BLaER1 treated with 17β-estradiol and CSF1 and Interleukin-3, amounts not matched to agents 10 nM and 100 nM (cell line): ENCODE data around the gene ZNF217.
"Not testable (repeated sequence)": the region's sequence is repeated elsewhere in the genome, so short reads cannot be mapped to it uniquely, and the experiment has no call there.

Experiments used
- H3K27ac ChIP-seq, 11 experiments: shearing (Covaris generic); formaldehyde crosslinking; 2 replicates each; pipeline ENCODE4 v1.8.1; 2022
- H3K27me3 ChIP-seq, 11 experiments: shearing (Covaris generic); formaldehyde crosslinking; 2 replicates each; pipeline ENCODE4 v1.8.1; 2022
- H3K36me3 ChIP-seq, 11 experiments: shearing (Covaris generic); formaldehyde crosslinking; 2 replicates each; pipeline ENCODE4 v1.8.1; 2022
- H3K4me1 ChIP-seq, 10 experiments: shearing (Covaris generic); formaldehyde crosslinking; 2 replicates each; pipeline ENCODE4 v1.8.1; 2022
- H3K4me2 ChIP-seq, 11 experiments: shearing (Covaris generic); formaldehyde crosslinking; 2 replicates each; pipeline ENCODE4 v1.8.1; 2022
- H3K4me3 ChIP-seq, 10 experiments: shearing (Covaris generic); formaldehyde crosslinking; 2 replicates each; pipeline ENCODE4 v1.8.1; 2022
- H3K9ac ChIP-seq, 11 experiments: shearing (Covaris generic); formaldehyde crosslinking; 2 replicates each; pipeline ENCODE4 v1.8.1; 2022
- H3K9me3 ChIP-seq, 11 experiments: shearing (Covaris generic); formaldehyde crosslinking; replicated peaks in 1 of 11; 2 replicates each; pipeline ENCODE4 v1.8.1; 2022
- H4K20me1 ChIP-seq, 11 experiments: shearing (Covaris generic); formaldehyde crosslinking; 2 replicates each; pipeline ENCODE4 v1.8.1; 2022
- Cebpa-rat ChIP-seq, 11 experiments: shearing (Covaris generic); IDR thresholded peaks; 2 replicates each; pipeline ENCODE4 v1.8.1; 2022

ZNF217 gene

DNA sequence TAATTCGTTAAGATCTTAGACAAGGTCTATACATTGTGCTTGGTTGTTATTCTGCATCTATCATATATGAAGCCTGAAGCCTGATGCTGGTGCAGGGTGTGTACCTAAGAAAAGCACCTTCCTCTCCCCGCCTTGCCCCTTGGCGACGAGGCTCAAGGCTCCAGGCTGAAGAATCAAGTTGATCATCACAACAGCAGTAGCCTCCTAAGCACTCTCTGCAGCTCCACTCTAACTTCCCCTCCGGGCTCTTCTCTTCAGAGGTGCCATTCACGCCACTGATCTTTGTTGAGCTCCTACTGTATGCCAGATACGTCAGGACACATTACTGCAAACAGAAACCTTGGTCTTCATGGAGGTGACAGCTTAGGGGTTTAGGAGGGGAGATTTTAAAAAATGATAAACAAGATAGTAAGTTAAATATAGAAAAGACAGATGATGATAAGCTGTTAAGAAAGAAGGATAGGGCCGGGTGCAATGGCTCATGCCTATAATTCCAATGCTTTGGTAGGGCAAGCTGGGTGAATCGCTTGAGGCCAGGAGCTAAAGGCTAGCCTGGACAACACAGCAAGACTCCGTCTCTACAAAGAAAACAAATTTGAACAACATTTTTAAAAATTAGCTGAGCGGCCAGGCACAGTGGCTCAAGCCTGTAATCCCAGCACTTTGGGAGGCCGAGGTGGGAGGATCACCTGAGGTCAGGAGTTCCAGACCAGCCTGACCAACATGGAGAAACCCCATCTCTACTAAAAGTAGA is 38.4 kb upstream of the ZNF217 start:
- H4K20me1 ChIP-seq: no peaks in the 10 kb centered on the region
- no peak overlapping the region for H3K4me2 ChIP-seq
- no peaks in the 10 kb centered on the region for H3K36me3 ChIP-seq
- H3K27ac ChIP-seq: no peak overlapping the region; a peak in 1 of 22 replicates
- no peaks in the 10 kb centered on the region for H3K27me3 ChIP-seq
- no peak overlapping the region for H3K9ac ChIP-seq
- peaks cover 5 to 42% (median 28%) of the 10 kb centered on the region in 10 experiments for H3K4me1 ChIP-seq
- no peak overlapping the region for H3K4me3 ChIP-seq
- H3K9me3 ChIP-seq: no peaks in the 10 kb centered on the region
- TF ChIP-seq Cebpa-rat (IDR thresholded peaks at IDR 0.05): no peak

DNA sequence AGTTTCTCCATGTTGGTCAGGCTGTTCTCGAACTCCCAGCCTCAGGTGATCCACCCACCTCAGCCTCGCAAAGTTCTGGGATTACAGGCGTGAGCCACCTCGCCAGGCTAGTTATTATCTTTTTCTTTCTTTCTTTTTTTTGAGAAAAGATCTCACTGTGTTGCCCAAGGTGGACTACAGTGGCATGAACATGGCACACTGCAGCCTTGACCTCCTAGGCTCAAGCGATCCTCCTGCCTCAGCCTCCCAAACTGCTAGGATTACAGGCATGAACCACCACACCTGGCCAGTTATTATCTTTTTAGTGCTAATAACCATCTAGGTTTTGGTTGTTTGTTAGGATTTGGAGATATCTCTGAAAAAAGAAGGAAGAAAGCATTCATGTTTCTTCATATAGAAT is 35.8 kb upstream of the ZNF217 start:
- no peak overlapping the region for H3K9ac ChIP-seq
- no peaks in the 10 kb centered on the region for H3K9me3 ChIP-seq
- H3K4me3 ChIP-seq: no peak overlapping the region
- TF ChIP-seq Cebpa-rat (IDR thresholded peaks at IDR 0.05): no peak
- no peak overlapping the region for H3K4me2 ChIP-seq
- H4K20me1 ChIP-seq: no peaks in the 10 kb centered on the region
- no peaks in the 10 kb centered on the region for H3K36me3 ChIP-seq
- H3K27me3 ChIP-seq: no peaks in the 10 kb centered on the region
- peaks cover 3 to 35% (median 12%) of the 10 kb centered on the region in 10 experiments; a peak in 19 of 20 replicates for H3K4me1 ChIP-seq
- no peak overlapping the region for H3K27ac ChIP-seq

- not testable (repeated sequence) for H3K9me3 ChIP-seq, H3K27ac ChIP-seq, H3K9ac ChIP-seq, H3K4me3 ChIP-seq, H3K27me3 ChIP-seq, H3K4me2 ChIP-seq, H3K36me3 ChIP-seq, H4K20me1 ChIP-seq
- H3K4me1 ChIP-seq: peaks cover 9 to 35% (median 17%) of the 10 kb centered on the region in 10 experiments
These were observed 35.1 kb upstream of the ZNF217 start for GRCh38 chr20:53628758-53629157.

GRCh38 chr20:53628076-53628475 is 34.4 kb upstream of the ZNF217 start:
- H3K4me2 ChIP-seq: no peak overlapping the region
- no peak overlapping the region for H3K4me3 ChIP-seq
- no peak overlapping the region for H3K27ac ChIP-seq
- H3K9me3 ChIP-seq: no peaks in the 10 kb centered on the region
- TF ChIP-seq Cebpa-rat (IDR thresholded peaks at IDR 0.05): no peak
- no peak overlapping the region for H3K9ac ChIP-seq
- no peaks in the 10 kb centered on the region for H3K36me3 ChIP-seq
- no peaks in the 10 kb centered on the region for H3K27me3 ChIP-seq
- peaks cover 15 to 41% (median 24%) of the 10 kb centered on the region in 10 experiments for H3K4me1 ChIP-seq
- no peaks in the 10 kb centered on the region for H4K20me1 ChIP-seq

GRCh38 chr20:53627001-53627400 is 33.4 kb upstream of the ZNF217 start:
- not testable (repeated sequence) for H3K4me3 ChIP-seq, H3K9me3 ChIP-seq, H3K4me2 ChIP-seq, H3K27ac ChIP-seq, H3K9ac ChIP-seq, H4K20me1 ChIP-seq, H3K27me3 ChIP-seq, H3K36me3 ChIP-seq
- H3K4me1 ChIP-seq: peaks cover 26 to 52% (median 35%) of the 10 kb centered on the region in 10 experiments

DNA sequence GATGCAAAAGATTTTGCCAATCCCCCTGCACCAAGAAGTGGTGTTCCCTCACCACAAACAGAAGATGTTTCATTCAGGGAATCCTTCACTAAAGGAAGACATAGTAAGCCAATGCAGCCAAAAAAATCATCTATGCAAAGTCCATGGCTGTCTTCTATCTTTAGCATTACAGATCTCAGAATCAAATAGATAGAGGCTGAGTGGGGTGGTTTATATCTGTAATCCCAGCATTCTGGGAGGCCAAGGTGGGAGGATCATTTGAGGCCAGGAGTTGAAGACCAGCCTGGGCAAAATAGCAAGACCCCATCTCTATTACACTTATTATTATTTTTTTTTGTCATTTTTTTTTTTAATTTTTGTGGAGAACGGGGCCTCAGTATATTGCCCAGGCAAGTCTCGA is 32.9 kb upstream of the ZNF217 start:
- no peak overlapping the region for H3K9ac ChIP-seq
- H3K4me1 ChIP-seq: peaks cover 30 to 56% (median 39%) of the 10 kb centered on the region in 10 experiments
- no peaks in the 10 kb centered on the region for H3K36me3 ChIP-seq
- no peak for TF ChIP-seq Cebpa-rat (IDR thresholded peaks at IDR 0.05)
- no peak overlapping the region for H3K4me3 ChIP-seq
- H4K20me1 ChIP-seq: no peaks in the 10 kb centered on the region
- no peak overlapping the region for H3K4me2 ChIP-seq
- no peaks in the 10 kb centered on the region for H3K9me3 ChIP-seq
- H3K27me3 ChIP-seq: no peaks in the 10 kb centered on the region
- H3K27ac ChIP-seq: no peak overlapping the region

DNA sequence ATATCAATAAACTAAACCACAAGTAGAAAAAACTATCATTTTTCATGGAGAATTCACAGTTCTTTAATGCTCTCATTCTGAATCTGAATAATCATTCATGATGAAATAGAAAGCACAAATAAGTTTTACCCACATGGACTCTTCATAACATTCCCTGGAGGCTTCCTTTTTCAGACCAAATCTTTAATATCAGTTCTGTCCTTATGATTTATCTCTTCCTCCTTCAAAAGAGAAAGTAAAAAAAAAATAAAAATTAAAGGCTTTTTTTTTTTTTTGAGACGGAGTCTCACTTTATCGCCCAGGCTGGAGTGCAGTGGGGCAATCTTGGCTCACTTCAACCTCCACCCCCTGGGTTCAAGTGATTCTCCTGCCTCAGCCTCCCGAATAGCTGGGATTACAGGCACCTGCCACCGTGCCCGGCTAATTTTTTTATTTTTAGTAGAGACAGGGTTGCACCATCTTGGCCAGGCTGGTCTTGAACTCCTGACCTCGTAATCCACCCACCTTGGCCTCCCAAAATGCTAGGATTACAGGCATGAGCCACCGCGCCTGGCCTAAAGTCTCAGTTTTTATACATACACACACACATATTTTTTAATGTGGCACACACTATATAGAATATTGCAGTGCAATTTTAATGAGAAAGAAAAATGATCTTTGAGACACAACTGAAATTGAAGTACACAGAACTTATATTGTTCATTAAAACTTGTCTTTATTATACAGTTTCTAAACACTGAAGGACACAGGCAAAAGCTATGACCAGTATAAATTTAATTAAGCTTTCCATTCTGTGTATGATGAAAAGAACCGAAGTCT is 31.9 kb upstream of the ZNF217 start:
- Histone ChIP-seq H3K4me1 (peaks cover 40 to 66% (median 49%) of the 10 kb centered on the region in 10 experiments), H3K4me2 (peak overlapping the region in 4 of 11 experiments; percentile 7 to 33 (median 20); a peak in 3 of 22 replicates), H3K27me3 (no peaks in the 10 kb centered on the region), H3K4me3 (no peak overlapping the region), H4K20me1 (no peaks in the 10 kb centered on the region), H3K9me3 (no peaks in the 10 kb centered on the region), H3K27ac (peak overlapping the region in 3 of 11 experiments; percentile 10 to 26 (median 16); a peak in 5 of 22 replicates), H3K9ac (0 out of 22 replicates have a peak overlapping the region, but pooled peaks of 1 of the 11 experiments have one; percentile 21), H3K36me3 (no peaks in the 10 kb centered on the region)
- TF ChIP-seq Cebpa-rat (IDR thresholded peaks at IDR 0.05): no peak

- Histone ChIP-seq H3K27ac (peak overlapping the region in 7 of 11 experiments; percentile 87 to 99 (median 94); a peak in 10 of 22 replicates), H3K4me2 (peak overlapping the region in 5 of 11 experiments; percentile 79 to 99 (median 82); a peak in 8 of 22 replicates), H3K4me1 (peaks cover 46 to 73% (median 56%) of the 10 kb centered on the region in 10 experiments)
- not testable (repeated sequence) for H3K27me3 ChIP-seq, H3K9me3 ChIP-seq, H4K20me1 ChIP-seq, H3K4me3 ChIP-seq, H3K36me3 ChIP-seq, H3K9ac ChIP-seq
These were observed 31.2 kb upstream of the ZNF217 start for GRCh38 chr20:53624927-53625250.

GRCh38 chr20:53623454-53624211 is 30.0 kb upstream of the ZNF217 start:
- H3K9me3 ChIP-seq: no peaks in the 10 kb centered on the region
- H3K4me1 ChIP-seq: peaks cover 52 to 85% (median 67%) of the 10 kb centered on the region in 10 experiments
- no peaks in the 10 kb centered on the region for H3K36me3 ChIP-seq
- H3K27ac ChIP-seq: peak overlapping the region; percentile 80 to 99 (median 94)
- no peaks in the 10 kb centered on the region for H3K27me3 ChIP-seq
- H4K20me1 ChIP-seq: no peaks in the 10 kb centered on the region
- TF ChIP-seq Cebpa-rat (IDR thresholded peaks at IDR 0.05): no peak
- H3K4me2 ChIP-seq: peak overlapping the region; percentile 76 to 99 (median 81)
- peak overlapping the region; percentile 20 to 57 (median 40); a peak in 18 of 20 replicates for H3K4me3 ChIP-seq
- peak overlapping the region; percentile 77 to 88 (median 83) for H3K9ac ChIP-seq
